ENCODE measurements around the gene TAS2R60.
A peak's percentile ranks its signal among the peaks of the same experiment; 100 is the strongest.
"Not testable (repeated sequence)": the region's sequence is repeated elsewhere in the genome, so short reads cannot be mapped to it uniquely, and the experiment has no call there.

The TAS2R60 gene

GRCh38 chr7:143443153-143443552, at the start of gene TAS2R60:
TAS2R60 (plus strand) TSS chr7:143443453; CDS start chr7:143443453, 0 bp downstream.
- no peak for DNase-seq

- no peak for DNase-seq
These were observed 49.2 kb upstream of the TAS2R60 start for GRCh38 chr7:143394068-143394467.

DNA sequence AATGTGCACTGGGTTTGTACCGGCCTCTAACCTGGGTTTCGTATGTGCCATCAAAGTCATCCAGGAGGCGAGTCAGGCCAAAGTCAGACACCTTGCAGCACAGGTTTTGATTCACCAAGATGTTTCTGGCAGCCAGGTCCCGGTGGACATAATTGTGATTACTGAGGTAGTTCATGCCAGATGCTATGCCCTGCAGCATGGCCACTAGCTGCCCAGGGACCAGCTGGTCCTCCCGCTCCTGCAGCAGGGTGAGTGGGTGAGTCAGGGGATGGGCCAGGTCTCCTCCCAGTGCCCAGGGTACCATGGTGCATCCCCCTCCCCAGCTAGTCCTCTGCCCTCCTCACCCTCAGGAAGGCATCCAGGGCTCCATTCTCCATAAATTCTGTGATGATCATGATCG, 48.5 kb upstream of the TAS2R60 start:
- no peak for DNase-seq

GRCh38 chr7:143395187-143396149, 47.8 kb upstream of the TAS2R60 start:
- DNase-seq = no peak

DNA sequence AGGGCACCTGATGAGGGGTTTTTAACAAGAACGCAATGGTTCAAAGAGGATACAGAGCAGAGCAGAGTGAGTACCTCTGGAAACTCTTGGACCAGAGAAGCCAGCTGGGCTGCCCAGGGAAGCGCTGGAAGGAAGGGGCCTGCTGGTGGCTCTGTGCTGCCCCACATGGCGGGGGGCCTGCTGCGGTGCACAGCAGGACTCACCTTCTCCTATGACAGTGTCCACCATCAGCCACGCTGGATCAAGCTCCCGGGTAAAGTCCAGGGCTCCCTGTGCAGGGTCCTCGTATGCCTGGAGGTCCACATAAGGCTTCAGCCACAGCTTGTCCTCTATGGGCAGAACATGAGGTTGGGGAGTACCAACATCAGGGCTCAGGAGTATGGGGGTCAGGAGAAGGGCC, 47.1 kb upstream of the TAS2R60 start:
- no peak for DNase-seq

- no peak for DNase-seq
These were observed 46.4 kb upstream of the TAS2R60 start for GRCh38 chr7:143396625-143397556.

DNA sequence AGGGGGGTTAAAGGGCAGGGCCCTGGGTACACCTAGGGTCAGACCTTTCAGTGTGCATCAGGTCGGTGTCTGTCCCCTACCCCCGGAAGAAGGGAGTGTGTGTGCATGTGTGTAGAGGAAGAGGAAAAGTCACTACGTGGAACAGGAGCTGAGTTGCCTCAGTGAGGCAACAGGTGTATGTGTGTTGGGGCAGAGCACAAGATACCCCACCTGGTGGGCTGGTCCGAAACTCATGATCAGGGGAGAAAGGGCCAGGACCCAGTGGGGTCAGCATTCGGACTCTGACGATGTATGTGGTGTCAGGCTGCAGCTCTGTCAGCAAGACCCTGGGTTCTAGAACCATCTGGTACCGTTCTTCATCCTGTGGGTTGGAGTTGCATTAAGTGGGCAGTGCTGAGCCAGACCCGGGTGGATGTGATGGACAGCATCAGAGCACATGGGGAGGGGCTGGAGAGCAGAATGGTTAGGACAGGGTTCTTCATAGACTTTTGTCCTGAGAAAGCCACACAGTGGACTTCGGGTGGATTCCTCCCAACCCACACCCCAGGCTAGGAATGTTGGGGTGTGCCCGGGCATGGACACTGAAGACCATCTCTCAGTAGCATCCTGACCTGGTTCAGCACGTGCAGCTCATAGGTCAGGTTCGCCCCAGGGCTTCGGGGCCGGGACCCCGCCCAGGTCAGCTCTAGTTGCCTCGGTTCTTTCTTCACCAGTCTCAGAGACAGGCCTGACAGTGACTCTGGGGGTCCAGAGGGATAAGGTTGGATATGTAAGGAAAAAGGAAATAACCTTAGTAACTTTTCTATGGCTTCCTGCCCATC, 45.3 kb upstream of the TAS2R60 start:
- DNase-seq = no peak

DNA sequence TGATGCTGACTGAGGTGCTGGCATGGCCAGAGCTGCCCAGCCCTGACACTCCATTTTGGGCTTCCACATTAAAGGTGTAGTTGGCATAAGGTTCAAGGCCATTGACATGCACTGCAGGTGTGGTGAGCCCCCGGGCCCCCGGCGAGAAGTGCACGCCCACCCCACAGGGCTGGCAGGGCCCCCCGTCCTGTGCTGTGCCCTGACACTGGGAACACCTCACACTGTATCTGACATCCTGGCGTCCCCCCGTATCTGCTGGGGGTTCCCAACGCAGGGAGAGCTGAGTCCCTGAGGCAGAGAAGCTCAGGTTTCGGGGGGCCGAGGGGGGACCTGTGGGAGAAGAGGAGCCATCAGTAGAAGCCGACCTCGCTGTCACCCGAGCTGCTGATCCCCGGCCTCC, 44.6 kb upstream of the TAS2R60 start:
- DNase-seq = no peak

GRCh38 chr7:143399151-143399550, 44.1 kb upstream of the TAS2R60 start:
- no peak for DNase-seq

DNA sequence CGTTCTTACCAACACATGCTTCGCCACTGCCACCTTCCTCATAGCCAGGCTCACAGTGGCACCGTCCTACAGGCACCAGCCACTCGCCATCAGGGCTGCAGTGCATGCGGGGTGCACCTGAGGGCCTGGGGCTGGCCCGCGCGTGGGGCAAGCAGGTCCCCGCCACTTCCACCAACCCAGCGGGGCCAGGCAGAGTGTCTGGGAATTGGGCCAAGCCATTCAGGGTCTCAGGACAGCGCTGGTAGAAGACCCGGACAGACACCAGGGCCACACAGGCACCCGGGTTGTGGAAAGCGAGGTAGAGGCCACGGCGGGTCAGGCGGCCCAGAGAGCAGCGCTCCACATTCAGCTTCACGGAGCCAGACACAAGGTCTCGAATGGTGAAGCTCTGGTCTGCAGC, 43.6 kb upstream of the TAS2R60 start:
- DNase-seq = no peak

- DNase-seq = no peak
These were observed 42.0 kb upstream of the TAS2R60 start for GRCh38 chr7:143401265-143401664.

DNA sequence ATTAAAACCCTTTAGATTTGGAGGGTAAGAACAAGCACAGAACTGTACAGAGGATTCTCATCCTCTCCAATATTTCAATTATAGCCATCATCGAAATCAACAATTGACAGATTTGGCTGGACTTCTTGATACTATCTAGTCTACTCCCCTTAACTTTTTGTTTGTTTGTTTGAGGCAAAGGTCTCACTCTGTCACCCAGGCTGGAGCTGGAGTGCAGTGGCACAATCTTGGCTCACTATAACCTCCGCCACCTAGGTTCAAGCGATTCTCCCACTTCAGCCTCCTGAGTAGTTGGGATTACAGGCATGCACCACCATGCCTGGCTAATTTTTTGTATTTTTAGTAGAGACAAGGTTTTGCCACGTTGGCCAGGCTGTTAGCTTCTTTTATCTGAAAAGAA, 41.0 kb upstream of the TAS2R60 start:
- DNase-seq = not testable (repeated sequence)

- DNase-seq = no peak
These were observed 37.9 kb upstream of the TAS2R60 start for GRCh38 chr7:143405173-143406001.

DNA sequence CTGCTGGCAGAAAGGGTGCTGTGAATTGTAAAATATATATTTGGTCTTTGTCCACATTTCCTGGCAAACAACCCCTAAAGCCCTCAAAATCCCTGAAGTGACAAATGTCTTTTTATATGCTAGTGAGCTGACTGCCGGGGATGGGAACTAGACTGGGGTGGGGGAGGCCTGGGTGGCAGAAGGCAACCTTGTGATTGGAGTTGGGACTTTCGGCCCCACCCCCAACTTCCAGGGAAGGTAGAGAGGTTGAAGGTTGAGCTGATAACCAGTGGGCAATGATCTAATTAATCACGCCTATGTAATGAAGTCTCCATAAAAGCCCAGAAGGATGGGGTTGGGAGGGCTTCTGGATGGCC, 37.3 kb upstream of the TAS2R60 start:
- DNase-seq = no peak

DNA sequence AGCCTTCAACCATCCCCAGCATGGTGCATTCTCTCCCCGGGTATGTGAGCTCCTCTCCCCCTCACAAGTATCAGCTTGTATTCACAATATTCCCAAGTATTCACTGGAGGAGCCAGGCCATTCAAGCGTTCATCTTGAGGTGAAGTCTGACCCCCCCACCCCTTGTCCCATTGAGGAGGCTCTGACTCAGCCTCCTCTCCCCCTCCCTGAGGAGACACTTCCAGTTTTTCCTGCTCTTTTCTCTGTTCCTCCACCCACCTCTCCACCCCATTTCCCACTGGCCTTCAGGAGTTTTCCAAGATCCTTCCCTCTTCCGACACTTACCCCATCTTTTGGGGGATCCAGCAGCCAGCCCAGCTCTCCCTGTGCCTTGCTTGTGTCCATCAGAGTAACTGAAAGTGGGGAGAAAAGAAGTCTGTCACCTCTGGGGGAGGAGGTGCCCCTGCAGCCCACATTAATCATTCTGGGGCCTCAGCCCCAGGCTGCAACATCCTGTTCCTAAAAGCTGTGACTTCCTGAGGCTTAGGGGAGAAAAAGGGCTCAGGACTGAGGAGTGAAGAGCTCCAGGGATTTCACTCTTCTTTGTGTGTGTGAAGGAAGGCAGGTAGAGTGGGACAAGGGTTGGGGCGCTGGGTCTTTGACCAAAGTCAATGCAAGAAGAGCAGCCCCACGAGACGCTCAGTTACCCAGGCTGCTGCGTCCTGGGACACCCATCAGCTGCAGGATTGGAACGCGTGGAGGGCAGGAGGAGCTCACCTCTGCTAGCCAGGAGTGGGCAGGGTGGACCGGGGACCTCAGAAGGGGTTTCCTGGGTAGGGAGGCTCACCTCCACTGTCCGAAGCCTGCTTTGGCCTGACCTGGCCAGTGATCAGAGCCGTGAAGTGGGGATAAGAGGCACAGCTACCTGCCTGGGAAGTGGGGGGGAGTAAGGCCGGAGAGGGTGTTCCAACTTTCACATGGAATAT, 35.7 kb upstream of the TAS2R60 start:
- DNase-seq = peak; percentile 29

DNA sequence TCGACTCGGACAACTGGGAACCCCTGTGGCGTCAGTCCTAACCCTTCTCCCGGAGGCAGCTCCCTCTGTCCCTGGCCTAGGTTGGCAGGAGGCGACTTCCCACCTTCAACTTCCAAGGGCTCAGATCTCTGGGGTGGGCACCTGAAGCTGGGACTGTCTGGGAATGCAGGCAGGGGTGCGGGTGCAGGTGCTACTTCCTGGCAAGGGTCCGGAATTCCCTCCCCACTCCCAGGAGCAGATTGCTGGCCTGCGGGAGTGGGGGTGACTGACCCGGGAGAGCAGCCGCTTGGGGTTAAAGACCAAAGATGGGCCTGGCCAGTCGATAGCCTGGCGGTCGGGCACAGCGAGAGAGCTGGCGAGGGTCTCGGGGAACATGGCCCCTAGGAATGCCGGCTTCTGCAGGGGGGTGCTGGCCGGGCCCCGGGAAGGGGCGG, 35.0 kb upstream of the TAS2R60 start:
- no peak for DNase-seq

DNA sequence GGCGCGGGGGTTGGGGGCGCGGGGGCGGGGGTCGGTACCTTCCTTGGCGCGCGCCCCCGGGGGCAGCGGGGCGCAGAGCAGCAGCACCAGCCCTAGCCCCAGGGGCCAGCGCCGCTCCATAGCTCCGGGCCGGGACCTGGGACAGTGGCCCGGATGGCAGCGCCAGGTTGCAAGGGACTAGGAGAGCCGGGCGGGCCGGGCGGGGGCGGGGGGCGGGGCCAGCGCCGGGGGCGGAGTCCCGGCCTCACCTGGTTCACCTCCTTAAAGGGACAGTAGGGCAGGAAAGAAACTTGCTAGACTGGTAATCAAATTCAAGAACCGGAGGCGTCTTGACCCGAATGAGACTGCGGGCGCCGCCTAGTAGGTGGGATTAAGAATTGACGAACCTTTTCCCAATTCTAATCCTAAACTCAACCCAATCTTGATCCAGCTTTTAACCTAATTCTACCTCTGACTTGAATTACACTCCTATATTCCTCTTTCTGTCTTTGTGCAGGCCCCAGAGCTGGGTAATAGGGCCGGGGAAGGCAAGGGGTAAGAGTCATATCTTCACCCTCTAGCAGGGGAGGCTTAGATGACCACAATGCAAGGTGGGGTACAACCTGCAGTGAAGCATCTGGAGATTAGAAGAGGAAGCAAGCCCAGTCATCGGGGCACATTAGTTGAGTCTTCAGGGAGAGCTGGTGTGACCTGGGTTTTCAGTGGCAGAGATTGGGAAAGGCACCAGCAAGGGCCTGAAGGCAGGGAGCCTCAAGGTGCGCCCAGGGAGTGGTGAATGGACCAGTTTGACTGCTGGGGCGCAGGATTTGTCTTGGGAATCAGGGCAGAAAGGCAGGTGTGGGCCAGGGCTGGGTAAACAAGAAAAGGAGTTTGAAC, 34.3 kb upstream of the TAS2R60 start, which contains the start of gene EPHA1:
Gene EPHA1, minus strand, starts transcription at position 171 of the 876 bp plus-strand sequence. Its CDS starts 51 bp downstream, at position 120.
- DNase-seq = peak; percentile 42

GRCh38 chr7:143410521-143411004, 32.7 kb upstream of the TAS2R60 start:
- DNase-seq = no peak

Data from activated CD4-positive, alpha-beta T cell treated with anti-CD3 and anti-CD28 coated beads, Interleukin-2, Interleukin-6, amounts not matched to agents 100 ng/mL and 50 ng/mL, durations not matched to agents 16 hours and 8 hours (primary cell).